Ammon's horn (tissue), 1 donor: ENCODE results near the gene SEPSECS.
A peak's percentile ranks its signal among the peaks of the same experiment; 100 is the strongest.

Experiments
- DNase-seq: peaks from one replicate; pipeline ENCODE4 v3.0.0-alpha.2; 2016; ENCODE audit warnings: low spot score

The SEPSECS gene

GRCh38 chr4:25159837-25160713 lies at the start of gene SEPSECS:
Gene SEPSECS, minus strand, starts transcription at chr4:25160449. Its CDS starts 80 bp downstream, at chr4:25160369.
- DNase-seq = peak; percentile 97

- DNase-seq = no peak
Observed at GRCh38 chr4:25209702-25210101, 49.5 kb upstream of the SEPSECS start.

- no peak for DNase-seq
Observed at GRCh38 chr4:25207997-25208396, 47.7 kb upstream of the SEPSECS start.

GRCh38 chr4:25198713-25199112 lies 38.5 kb upstream of the SEPSECS start:
- no peak for DNase-seq

GRCh38 chr4:25190407-25190806 lies 30.2 kb upstream of the SEPSECS start:
- DNase-seq = no peak

DNA sequence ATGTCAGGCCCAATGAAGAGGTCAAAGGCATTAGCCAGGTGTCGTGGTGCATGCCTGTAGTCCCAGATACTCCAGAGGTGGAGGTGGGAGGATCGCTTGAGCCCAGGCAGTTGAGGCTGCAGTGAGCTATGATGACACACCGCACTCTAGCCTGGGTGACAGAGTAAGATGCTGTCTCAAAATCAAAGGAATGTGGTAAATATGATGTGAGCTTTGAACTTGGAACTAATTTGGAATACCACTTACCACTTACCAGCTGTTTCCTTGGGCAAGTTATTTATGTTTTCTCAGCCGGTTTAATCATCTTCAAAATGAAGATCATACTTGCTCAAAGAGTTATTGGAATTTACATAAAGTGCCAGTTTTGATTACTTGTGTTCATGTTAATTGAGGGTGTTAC lies 23.8 kb upstream of the SEPSECS start:
- DNase-seq = no peak

DNA sequence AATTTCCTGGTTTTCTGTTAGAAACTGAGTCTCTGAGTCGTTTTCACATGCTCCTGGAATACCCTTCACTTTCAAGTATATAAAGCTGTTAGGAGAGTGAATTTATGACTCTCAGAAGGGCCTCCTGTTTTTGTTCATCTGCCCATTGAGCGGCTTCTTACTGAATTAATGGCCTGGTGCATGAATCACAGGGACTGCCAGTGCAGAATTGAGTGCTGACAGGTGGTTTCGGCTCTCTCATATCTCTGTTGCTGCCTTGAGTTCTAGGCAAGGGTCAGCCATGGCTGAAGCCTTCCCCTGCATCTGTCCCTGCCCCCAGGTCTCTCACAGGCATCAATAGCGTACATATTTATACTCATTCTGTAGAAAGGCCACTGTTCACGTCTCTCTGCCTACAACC lies 22.7 kb upstream of the SEPSECS start:
- no peak for DNase-seq

DNA sequence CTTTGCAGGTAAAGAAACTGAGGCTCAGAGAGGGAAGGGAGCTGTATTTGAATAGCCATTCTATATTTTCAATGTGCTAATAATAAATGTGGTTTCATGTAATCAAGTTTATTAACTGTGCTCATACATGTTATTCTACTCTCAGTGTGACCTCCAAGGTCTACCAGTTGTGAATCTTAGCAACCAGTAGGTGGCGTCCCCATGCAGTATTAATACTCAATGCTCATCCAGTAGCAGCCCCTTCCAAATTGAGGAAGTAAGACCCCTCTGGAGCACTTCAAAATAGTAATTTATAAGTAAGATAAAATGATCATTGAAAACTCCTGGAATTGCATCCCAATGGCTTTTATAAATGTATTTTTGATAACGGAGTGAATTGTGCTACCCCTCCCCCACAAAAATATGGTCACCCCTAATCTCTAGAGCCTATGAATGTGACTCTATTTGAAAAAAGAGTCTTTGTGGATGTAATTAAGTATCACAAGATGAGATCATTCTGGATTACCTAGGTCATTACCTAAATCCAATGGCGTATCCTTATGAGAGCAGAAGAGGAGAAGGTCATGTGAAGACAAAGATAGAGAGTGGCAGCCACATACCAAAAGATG lies 20.4 kb upstream of the SEPSECS start:
- no peak for DNase-seq

GRCh38 chr4:25178838-25179261 lies 18.6 kb upstream of the SEPSECS start:
- no peak for DNase-seq

DNA sequence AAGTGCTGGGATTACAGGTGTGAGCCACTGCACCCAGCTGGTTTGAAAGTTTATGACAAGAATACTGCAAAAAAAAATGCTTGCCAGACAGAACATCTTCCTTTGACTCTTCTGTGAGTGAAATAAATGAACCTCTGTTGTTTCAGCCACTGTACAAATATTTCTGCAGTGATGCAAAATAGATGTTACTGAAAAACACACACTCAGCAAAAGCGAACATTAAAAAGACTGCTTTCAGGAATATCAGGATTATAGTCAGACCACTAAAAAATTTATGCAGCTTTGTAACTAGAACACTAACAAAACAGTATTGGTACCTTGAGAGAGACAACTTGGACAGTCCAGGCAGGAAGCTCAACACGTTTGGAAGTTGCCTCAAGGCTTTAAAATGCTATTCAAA lies 16.9 kb upstream of the SEPSECS start:
- no peak for DNase-seq

- DNase-seq = no peak
Observed at GRCh38 chr4:25174674-25175073, 14.4 kb upstream of the SEPSECS start.

GRCh38 chr4:25172961-25173915 lies 13.0 kb upstream of the SEPSECS start:
- DNase-seq = peak; percentile 77

DNA sequence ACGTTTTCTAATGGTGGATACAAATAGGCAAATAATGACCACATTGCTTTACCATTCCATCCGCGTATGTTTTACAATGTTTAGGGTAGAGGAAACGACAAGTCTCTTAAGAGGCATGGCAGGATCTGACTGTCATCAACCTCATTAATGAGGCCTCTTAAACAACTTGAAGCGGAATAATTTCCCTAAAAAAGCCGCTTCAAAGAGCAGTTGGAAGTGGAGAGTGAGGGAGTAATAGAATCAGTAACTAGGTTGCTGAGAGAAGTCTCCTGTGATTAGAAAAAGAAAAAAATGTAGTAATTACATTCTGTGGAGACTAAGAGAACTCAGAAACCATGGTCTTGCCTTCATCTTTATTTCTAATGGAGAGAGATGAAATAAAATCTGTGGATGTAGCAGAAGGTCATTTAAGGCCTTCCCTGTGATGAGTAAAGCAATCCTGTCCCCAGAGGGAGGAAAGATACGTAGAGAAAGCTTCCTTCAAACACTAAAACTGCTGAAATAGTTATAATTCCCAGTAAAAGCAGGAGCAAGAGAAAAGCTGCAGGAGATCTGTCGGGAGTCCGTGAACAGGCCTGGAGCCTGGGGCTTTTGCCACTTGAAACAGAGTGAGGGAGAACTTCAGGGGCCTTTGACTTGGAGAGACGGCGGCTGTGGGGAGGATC lies 11.1 kb upstream of the SEPSECS start:
- DNase-seq = no peak

GRCh38 chr4:25169446-25169845 lies 9.2 kb upstream of the SEPSECS start:
- DNase-seq = no peak

- DNase-seq = no peak
Observed at GRCh38 chr4:25165916-25166315, 5.7 kb upstream of the SEPSECS start.

GRCh38 chr4:25163196-25163595 lies 2.9 kb upstream of the SEPSECS start:
- no peak for DNase-seq

GRCh38 chr4:25162566-25162965 lies 2.3 kb upstream of the SEPSECS start:
- DNase-seq = no peak

DNA sequence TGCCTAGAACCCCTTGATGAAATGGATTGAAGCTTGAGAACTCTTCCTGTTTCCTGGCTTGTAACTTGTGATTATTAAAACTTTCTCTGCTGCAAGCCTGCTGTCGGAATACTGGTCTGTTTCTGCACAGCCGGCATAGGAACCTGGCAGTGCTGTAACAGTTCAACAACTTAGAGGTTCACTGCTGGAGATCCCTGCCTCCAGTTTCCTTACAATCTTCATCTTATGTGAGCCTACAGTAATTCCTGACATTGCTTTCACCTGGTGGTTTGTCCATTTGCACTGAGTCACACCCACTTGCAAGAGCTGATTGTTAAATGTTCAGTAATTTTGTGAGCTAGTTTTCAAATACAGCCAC lies 1.3 kb upstream of the SEPSECS start:
- DNase-seq = no peak

- no peak for DNase-seq
Observed at GRCh38 chr4:25160714-25161592, 704 bp upstream of the SEPSECS start.

- DNase-seq = no peak
Observed at GRCh38 chr4:25158817-25159216, 1.4 kb downstream of the SEPSECS start.

GRCh38 chr4:25157081-25157480 lies 3.2 kb downstream of the SEPSECS start:
- no peak for DNase-seq
